ENCODE data around the gene TTC28.

The TTC28 gene

GRCh38 chr22:28125799-28126198, 553.8 kb downstream of the TTC28 start:
- no peak for DNase-seq

GRCh38 chr22:28123989-28124766, 555.5 kb downstream of the TTC28 start:
- no peak for DNase-seq

DNA sequence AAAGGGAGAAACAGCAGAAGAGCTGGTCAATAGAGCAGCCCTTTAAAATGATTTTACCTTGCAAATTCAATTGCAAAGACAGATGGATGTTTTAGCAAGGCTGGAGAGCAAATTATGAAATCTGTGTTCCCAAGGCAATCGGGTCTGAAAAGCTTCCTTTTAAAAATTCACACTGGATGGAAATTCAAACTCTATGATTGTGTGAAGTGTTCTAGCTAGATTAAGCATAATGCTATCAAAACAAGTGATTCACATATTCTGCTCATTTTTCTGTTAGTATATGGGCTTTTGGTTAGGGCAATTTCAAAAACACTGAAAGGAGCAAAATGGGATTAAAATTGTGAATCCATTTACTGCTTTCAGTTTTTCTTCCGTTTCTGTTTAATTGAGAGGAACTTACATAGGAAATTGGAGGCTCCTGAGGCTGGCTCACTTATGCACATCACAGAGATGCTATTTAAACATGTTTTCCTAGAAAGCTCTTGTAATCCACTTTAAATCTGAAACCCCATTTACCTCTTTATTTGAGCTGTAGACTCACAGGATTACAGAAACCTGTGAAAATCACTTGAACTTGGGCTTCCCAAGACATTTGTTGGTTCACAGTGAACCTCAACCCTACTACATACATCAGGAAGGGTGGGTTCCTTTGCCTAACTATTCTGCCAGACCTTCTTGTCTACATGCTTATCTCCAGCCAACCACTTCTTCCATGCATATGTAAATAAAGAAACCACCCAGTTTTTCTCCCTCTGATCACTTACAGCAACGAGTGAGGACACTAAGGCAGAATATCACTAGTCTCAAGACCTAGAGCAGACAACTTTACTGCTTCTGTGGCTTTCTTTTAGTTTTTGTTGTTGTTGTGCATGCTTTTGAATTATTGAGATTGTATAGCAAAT, 558.7 kb downstream of the TTC28 start:
- DNase-seq: no peak

DNA sequence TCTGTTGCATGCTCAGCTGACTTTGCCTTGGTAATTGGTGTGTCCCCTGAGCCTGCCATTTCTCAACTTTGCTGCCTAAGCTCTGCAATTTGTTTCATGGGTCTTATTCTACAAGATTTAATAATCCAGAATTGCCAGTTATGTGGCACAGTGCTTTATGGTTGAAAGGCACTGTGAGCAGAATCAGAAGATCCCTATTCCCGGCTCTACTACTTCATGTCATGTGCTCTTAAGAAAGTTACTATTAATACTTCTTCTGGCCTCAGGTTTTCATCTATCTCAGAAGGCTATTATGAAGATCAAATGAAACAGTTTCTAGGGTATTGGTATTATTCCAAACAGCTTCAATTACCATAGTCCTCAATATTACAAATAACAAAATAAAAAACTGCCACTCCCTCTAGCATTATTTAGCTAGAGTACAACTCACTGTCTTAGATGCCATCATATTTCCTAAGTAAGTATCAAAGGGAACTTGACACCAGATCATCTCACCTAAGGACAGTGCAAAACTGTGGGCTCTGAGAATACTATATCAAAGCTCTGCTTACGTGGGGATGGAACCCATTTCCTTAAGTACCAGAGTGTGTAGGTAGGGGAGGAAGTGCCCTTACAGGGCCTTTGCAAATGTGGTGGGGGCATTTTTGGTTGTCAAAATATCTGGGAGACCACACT, 560.5 kb downstream of the TTC28 start:
- DNase-seq: no peak

DNA sequence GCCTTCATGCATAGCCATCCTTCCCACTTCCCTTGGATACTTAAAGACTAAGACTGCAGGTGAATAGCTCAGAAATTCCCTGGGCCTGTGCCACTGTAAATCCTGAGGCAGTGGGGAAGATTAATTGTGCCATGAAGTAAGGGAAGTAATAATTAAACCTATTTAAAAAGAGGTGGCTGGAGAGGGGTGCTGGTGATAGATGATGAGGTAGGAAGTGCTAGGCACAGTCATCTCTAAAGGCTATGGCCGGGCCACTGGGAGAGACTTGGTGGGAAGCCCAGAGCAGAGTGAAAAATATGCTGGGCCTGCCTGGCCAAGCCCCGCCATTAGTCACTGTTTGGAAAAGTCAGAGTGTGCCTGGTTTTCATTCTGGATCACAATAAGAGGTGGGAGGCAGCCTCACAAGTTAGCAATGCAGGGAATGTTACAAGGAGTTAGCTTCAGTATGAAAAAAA, 563.4 kb downstream of the TTC28 start:
- no peak for DNase-seq

- no peak for DNase-seq
These were observed 564.2 kb downstream of the TTC28 start for GRCh38 chr22:28115426-28115825.

DNA sequence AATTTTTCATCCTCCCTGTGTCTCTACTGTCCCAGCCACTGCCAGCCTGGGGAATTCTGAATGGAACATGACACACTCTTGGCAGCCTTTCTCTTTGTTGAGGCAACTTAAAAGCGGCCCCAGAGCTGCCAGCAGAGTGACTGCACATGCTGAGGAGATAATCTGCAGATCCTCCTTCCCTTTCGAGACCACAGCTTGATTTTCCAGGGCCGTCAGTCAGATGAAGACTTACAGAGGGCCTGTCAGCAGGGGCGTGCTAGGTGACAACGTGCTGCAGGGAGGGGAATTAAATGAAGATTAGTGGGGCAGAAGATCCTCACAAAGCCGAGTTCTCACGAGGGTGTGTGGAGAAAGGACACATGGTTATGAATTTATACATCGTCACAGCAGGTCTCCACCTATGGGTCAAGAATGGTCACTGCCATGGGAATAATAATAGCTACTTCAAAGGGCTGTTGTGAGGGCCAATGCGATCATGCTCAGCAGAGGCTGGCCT, 567.0 kb downstream of the TTC28 start:
- DNase-seq: peak; percentile 82

GRCh38 chr22:28112190-28112544, 567.5 kb downstream of the TTC28 start:
- no peak for DNase-seq

- DNase-seq: no peak
These were observed 568.0 kb downstream of the TTC28 start for GRCh38 chr22:28111501-28112189.

- no peak for DNase-seq
These were observed 570.8 kb downstream of the TTC28 start for GRCh38 chr22:28108851-28109250.

GRCh38 chr22:28106617-28107016, 573.0 kb downstream of the TTC28 start:
- no peak for DNase-seq

DNA sequence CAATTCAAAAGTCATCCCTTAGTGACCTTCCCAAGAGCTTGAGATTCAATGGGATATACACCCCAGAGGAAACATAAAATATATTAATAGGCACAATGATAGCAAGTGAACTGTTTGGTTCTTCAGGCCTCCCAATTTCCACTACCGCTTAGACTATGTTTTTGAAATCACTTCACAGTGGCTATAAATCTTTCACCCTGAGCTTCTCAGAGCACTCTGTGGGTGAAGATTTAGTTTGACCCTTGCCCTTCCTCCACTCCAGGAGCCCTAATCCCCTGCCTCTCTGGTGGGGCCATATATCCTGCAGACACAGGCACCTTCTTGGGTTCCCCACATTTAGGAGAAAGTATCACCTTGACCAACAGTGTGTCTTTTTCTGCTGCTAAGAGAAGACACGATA, 573.7 kb downstream of the TTC28 start:
- no peak for DNase-seq

GRCh38 chr22:28105413-28105812, 574.2 kb downstream of the TTC28 start:
- no peak for DNase-seq

- no peak for DNase-seq
These were observed 576.0 kb downstream of the TTC28 start for GRCh38 chr22:28103596-28103995.

GRCh38 chr22:28102151-28102812, 577.4 kb downstream of the TTC28 start:
- DNase-seq: no peak

- no peak for DNase-seq
These were observed 582.0 kb downstream of the TTC28 start for GRCh38 chr22:28097627-28098026.

DNA sequence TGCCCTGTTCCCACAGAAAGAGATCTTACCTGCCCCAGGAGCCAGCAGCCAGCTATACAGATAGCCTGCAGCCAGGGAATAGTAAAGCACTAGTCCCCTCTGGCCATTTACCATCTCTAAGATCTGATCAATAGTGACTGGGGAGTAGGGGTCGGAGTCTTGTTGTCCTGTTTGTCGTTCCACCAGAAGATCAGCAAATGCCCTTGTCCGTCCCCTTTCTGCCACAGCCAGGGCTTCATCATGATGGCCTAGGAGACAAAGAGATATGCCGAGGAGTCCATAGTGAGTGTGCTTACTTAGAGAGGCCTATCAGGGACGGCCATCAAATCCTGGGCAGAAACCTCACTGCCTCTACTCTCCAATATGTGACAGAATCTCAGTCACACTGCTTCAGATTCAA, 583.5 kb downstream of the TTC28 start:
- DNase-seq: peak; percentile 42

- peak; percentile 75 for DNase-seq
These were observed 584.1 kb downstream of the TTC28 start for GRCh38 chr22:28095316-28096095.

GRCh38 chr22:28094771-28095170, 584.9 kb downstream of the TTC28 start:
- DNase-seq: peak; percentile 77

DNA sequence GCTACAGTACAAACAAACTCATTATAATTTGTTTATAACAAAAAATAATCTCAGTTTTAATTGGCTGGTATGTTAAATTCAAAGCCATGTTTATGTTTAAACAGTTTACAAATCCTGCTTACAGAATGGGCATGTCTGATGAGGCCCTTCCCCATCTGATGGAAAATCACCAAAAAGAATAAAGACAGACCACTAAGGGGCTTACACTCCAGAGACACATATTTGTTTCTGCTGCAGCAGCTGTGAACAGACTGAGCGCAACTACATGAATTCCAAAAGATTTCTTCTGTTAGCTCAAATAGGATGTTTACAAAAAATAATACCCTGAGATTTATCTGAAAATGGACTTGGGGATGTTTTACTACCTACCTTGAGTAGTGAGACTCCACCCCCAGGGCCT, 585.9 kb downstream of the TTC28 start:
- DNase-seq: no peak

DNA sequence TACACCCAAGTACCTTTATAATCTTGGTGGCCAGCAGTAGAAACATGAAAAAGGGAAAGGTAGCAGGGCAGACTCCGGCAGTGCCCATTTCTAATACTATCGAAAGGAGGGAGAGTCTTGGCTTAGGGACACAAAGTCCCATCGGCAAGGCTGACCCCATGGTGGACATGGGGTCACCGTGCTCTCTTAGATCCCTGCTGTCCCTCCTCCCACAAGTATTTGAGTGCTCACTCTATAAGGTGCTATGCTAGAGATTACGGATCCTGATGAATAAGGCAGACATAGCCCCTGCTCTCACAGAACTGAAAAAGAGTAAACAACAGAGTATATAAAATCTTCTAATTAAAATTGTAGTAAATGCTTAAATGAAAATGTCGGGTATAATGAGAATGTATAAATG, 588.2 kb downstream of the TTC28 start:
- no peak for DNase-seq
